Mesenchymal stem cell (in vitro differentiated cells and primary cell): ENCODE measurements around the gene PLA2G2E.
A peak's percentile ranks its signal among the peaks of the same experiment; 100 is the strongest.

ENCODE experiments used
- DNase-seq: peaks from one replicate; pipeline ENCODE4 v3.0.0-alpha.2; 2013
- H2AFZ ChIP-seq: one replicate; pipeline ENCODE4 v1.6.1; 2013; ENCODE audit warnings: low read depth, mild to moderate bottlenecking, control low read depth, inconsistent platforms, low read length, moderate library complexity
- H2AK5ac ChIP-seq: 2 replicates; pipeline ENCODE4 v1.6.1; 2013; ENCODE audit warnings: low read length, moderate library complexity, mild to moderate bottlenecking, inconsistent platforms; ENCODE audit not compliant: severe bottlenecking
- H2BK120ac ChIP-seq: one replicate; pipeline ENCODE4 v1.6.1; 2013; ENCODE audit warnings: low read depth, mild to moderate bottlenecking, inconsistent platforms, low read length, moderate library complexity
- H2BK12ac ChIP-seq, 2 experiments: one replicate each; pipeline ENCODE4 v1.6.1; 2013; ENCODE audit warnings: inconsistent platforms in 2 of 2, low read length in 2 of 2, mild to moderate bottlenecking in 2 of 2, moderate library complexity in 2 of 2, control low read depth in 1 of 2
- H2BK15ac ChIP-seq: one replicate; pipeline ENCODE4 v1.6.1; 2013; ENCODE audit warnings: mild to moderate bottlenecking, low read depth, inconsistent platforms; ENCODE audit not compliant: poor library complexity, severe bottlenecking
- H2BK5ac ChIP-seq: 2 replicates; pipeline ENCODE4 v1.6.1; 2013; ENCODE audit warnings: low read depth, mild to moderate bottlenecking, low read length, control low read depth, inconsistent platforms; ENCODE audit not compliant: poor library complexity, severe bottlenecking
- H3K14ac ChIP-seq, 2 experiments: one replicate each; pipeline ENCODE4 v1.6.1; 2013; ENCODE audit warnings: inconsistent platforms in 2 of 2, low read length in 2 of 2, control low read depth in 1 of 2, mild to moderate bottlenecking in 1 of 2, moderate library complexity in 1 of 2
- H3K18ac ChIP-seq, 2 experiments: one replicate each; pipeline ENCODE4 v1.6.1; 2013; ENCODE audit warnings: inconsistent platforms in 2 of 2, low read length in 2 of 2, control low read depth in 1 of 2, low read depth in 1 of 2, mild to moderate bottlenecking in 1 of 2
- H3K23ac ChIP-seq, 2 experiments: one replicate each; pipeline ENCODE4 v1.6.1; 2013; ENCODE audit warnings: inconsistent platforms in 2 of 2, low read length in 2 of 2, mild to moderate bottlenecking in 2 of 2, moderate library complexity in 2 of 2, control low read depth in 1 of 2
- H3K27ac ChIP-seq: 2 replicates; pipeline ENCODE4 v1.5.1; 2013; ENCODE audit warnings: mild to moderate bottlenecking, moderate library complexity, low read length, control low read depth, inconsistent platforms; ENCODE audit not compliant: poor library complexity, severe bottlenecking
- H3K27me3 ChIP-seq, 2 experiments: 2 replicates each; pipeline versions ENCODE4 v1.6.1 to v1.7.0; 2013; ENCODE audit warnings: low read length in 2 of 2, mild to moderate bottlenecking in 2 of 2, moderate library complexity in 2 of 2, control low read depth in 1 of 2, inconsistent platforms in 1 of 2; ENCODE audit not compliant: control insufficient read depth in 1 of 2, insufficient read depth in 1 of 2
- H3K36me3 ChIP-seq, 2 experiments: 2 replicates each; pipeline versions ENCODE4 v1.6.1 to v1.7.0; 2013; ENCODE audit warnings: low read length in 2 of 2, control low read depth in 1 of 2, inconsistent platforms in 1 of 2, low read depth in 1 of 2, mild to moderate bottlenecking in 1 of 2; ENCODE audit not compliant: insufficient read depth in 2 of 2, control insufficient read depth in 1 of 2
- H3K4ac ChIP-seq, 2 experiments: one replicate each; pipeline ENCODE4 v1.6.1; 2013; ENCODE audit warnings: inconsistent platforms in 2 of 2, low read length in 2 of 2, mild to moderate bottlenecking in 2 of 2, moderate library complexity in 2 of 2, control low read depth in 1 of 2, low read depth in 1 of 2
- H3K4me1 ChIP-seq: 2 replicates; pipeline ENCODE4 v1.6.1; 2013; ENCODE audit warnings: low read depth, low read length, control low read depth; ENCODE audit not compliant: control insufficient read depth, insufficient read depth
- H3K4me2 ChIP-seq: 2 replicates; pipeline ENCODE4 v1.6.1; 2013; ENCODE audit warnings: low read length, mild to moderate bottlenecking, inconsistent platforms; ENCODE audit not compliant: poor library complexity, severe bottlenecking
- H3K4me3 ChIP-seq, 2 experiments: 2 replicates each; pipeline versions ENCODE4 v1.5.1 to v1.7.0; 2013; ENCODE audit warnings: low read length in 2 of 2, mild to moderate bottlenecking in 2 of 2, control low read depth in 1 of 2, low read depth in 1 of 2; ENCODE audit not compliant: insufficient read depth in 1 of 2
- H3K79me1 ChIP-seq: replicated peaks from 2 replicates; pipeline ENCODE4 v1.6.1; 2013; ENCODE audit warnings: mild to moderate bottlenecking, control low read depth, low read length, inconsistent platforms; ENCODE audit not compliant: poor library complexity, severe bottlenecking
- H3K9ac ChIP-seq: 2 replicates; pipeline ENCODE4 v1.7.0; 2013; ENCODE audit warnings: mild to moderate bottlenecking, low read length, moderate library complexity
- H3K9me3 ChIP-seq: 2 replicates; pipeline ENCODE4 v1.7.0; 2013; ENCODE audit warnings: mild to moderate bottlenecking, low read length; ENCODE audit not compliant: control insufficient read depth
- H4K8ac ChIP-seq: one replicate; pipeline ENCODE4 v1.6.1; 2013; ENCODE audit warnings: inconsistent platforms, mild to moderate bottlenecking, low read length, moderate library complexity
- H4K91ac ChIP-seq: one replicate; pipeline ENCODE4 v1.6.1; 2013; ENCODE audit warnings: mild to moderate bottlenecking, low read length, inconsistent platforms
- WGBS: methylation state at CpG from one replicate; pipeline ENCODE4 v1.1.7; 2013; ENCODE audit warnings: mixed read lengths; 5-methylcytosine and 5-hydroxymethylcytosine counted together

The PLA2G2E gene

DNA sequence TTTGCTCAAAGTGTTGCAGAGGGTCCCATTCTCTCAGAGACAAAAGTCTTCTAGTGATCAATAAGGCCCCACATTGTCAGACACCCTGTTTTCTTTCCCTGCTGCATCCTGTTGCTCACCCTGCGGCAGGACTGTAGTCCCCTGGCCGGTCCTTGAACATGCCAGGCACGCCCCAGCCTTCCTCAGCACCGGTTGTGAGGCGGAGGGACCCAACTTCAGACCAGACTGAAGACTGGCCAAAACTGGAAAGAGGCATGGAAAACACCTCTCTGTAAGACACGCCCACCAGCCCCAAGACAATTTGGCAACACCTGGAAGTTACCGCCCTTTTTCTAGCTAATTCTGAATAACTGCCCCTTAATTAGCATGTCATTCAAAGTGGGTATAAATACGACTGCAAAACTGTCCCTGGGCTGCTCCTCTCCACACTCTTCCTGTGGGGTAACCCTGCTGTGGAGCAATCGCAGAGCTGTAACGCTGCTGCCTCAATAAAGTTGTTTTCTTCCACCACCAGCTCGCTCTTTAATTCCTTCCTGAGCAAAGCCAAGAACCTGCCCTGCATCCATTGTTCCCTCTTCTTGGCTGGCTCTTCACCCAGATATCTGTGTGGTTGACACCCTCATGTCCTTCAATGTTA, 32.2 kb upstream of the PLA2G2E start:
- H3K4me2 ChIP-seq: no peak overlapping the region
- no peak overlapping the region for H2AK5ac ChIP-seq
- no peak for DNase-seq
- H3K4me3 ChIP-seq: no peak overlapping the region
- H3K79me1 ChIP-seq: no peaks in the 10 kb centered on the region
- no peak overlapping the region for H3K9ac ChIP-seq
- H3K14ac ChIP-seq: no peak overlapping the region
- H3K4ac ChIP-seq: no peak overlapping the region
- H2BK5ac ChIP-seq: no peak overlapping the region
- H4K8ac ChIP-seq: no peak overlapping the region
- no peaks in the 10 kb centered on the region for H3K36me3 ChIP-seq
- 79% methylated on average over 11 of the region's 11 CpGs for WGBS
- no peak overlapping the region for H2BK12ac ChIP-seq
- H3K4me1 ChIP-seq: no peaks in the 10 kb centered on the region
- no peak overlapping the region for H2BK15ac ChIP-seq
- peaks cover 17% of the 10 kb centered on the region for H3K9me3 ChIP-seq
- H4K91ac ChIP-seq: no peak overlapping the region
- H3K27me3 ChIP-seq: peaks cover 13 to 54% of the 10 kb centered on the region in 2 experiments
- H3K18ac ChIP-seq: no peak overlapping the region
- no peak overlapping the region for H3K23ac ChIP-seq
- no peak overlapping the region for H3K27ac ChIP-seq
- H2AFZ ChIP-seq: no peak overlapping the region
- no peak overlapping the region for H2BK120ac ChIP-seq

DNA sequence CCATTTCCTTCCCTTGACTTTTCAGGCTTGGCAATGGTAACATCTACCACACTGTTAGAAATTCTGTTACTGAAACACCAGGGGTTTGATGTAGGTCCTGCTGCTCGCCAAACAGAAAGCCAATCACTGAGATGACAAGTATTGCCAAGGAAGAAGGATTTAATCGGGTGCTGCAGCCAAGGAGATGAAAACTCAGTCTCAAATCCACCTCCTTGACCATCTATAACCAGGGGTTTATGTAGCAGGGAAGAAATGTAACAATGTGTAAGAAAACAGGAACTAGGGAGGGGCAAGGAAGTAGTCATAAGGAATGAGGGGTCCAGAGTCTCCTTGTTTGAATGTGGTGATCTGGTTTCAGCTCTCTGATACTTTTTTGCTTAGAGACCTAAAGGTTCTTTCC, 30.6 kb upstream of the PLA2G2E start:
- Histone ChIP-seq H4K8ac (no peak overlapping the region), H3K4me2 (no peak overlapping the region), H2BK15ac (no peak overlapping the region), H3K9ac (no peak overlapping the region), H2BK5ac (no peak overlapping the region), H3K79me1 (no peaks in the 10 kb centered on the region), H3K27ac (no peak overlapping the region), H3K23ac (no peak overlapping the region), H2BK12ac (no peak overlapping the region), H3K4me1 (no peaks in the 10 kb centered on the region), H3K27me3 (peaks cover 13 to 47% of the 10 kb centered on the region in 2 experiments), H3K9me3 (peaks cover 17% of the 10 kb centered on the region), H3K36me3 (no peaks in the 10 kb centered on the region), H2BK120ac (no peak overlapping the region), H2AFZ (no peak overlapping the region), H3K4me3 (no peak overlapping the region), H3K14ac (no peak overlapping the region), H3K18ac (no peak overlapping the region), H4K91ac (no peak overlapping the region), H2AK5ac (no peak overlapping the region), H3K4ac (no peak overlapping the region)
- 100% methylated on average over 1 of the region's 2 CpGs for WGBS
- no peak for DNase-seq

DNA sequence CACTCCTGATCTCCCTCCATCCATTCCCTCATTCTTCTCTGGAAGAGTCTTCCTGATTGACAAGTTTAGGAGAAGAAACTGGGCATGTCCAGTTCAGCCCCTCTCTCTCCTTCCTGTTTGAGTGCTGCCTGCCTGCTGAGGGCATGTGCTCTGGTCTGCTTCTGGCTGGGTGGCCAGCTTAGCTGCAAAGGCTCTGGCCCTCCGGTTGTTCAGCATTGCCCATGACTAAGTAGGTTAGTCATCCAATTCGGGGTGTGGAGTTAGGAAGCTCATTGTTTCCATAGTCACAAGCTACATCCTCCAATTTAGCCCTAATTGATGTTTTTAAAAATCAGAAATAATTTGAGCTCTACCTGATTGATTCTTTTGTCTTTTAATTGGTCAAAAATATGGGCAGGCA, 25.6 kb upstream of the PLA2G2E start:
- no peak overlapping the region for H2AFZ ChIP-seq

DNA sequence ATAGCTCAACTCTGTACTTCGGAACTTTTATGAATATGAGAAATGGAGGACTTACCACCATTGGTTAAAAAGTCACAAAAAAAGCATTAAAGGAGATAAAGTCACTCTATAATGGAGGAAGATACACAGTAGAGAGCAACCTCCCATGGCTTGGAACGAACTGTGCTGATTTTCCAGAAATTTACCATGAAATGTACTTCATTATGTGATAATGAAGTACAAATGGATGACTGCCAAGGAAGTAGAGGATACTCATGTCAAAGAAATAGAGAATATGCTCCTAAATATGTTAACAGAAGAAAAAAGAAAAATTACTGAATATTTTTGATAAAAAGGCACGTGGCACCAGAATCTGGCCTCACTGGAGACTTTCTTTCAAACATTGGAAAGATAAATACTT, 23.6 kb upstream of the PLA2G2E start:
- H4K91ac ChIP-seq: no peak overlapping the region
- H3K27ac ChIP-seq: no peak overlapping the region
- no peak overlapping the region for H4K8ac ChIP-seq
- H3K4ac ChIP-seq: no peak overlapping the region
- H3K4me3 ChIP-seq: no peak overlapping the region
- H2BK15ac ChIP-seq: no peak overlapping the region
- 81% methylated on average over 1 of the region's 3 CpGs for WGBS
- no peak overlapping the region for H3K23ac ChIP-seq
- H3K4me2 ChIP-seq: no peak overlapping the region
- H2BK5ac ChIP-seq: no peak overlapping the region
- H3K4me1 ChIP-seq: no peaks in the 10 kb centered on the region
- peaks cover 0 to 15% of the 10 kb centered on the region in 2 experiments for H3K27me3 ChIP-seq
- H3K9me3 ChIP-seq: no peaks in the 10 kb centered on the region
- no peaks in the 10 kb centered on the region for H3K36me3 ChIP-seq
- H2BK120ac ChIP-seq: no peak overlapping the region
- H2AK5ac ChIP-seq: no peak overlapping the region
- H3K14ac ChIP-seq: no peak overlapping the region
- no peak overlapping the region for H2AFZ ChIP-seq
- DNase-seq: no peak
- H3K79me1 ChIP-seq: no peaks in the 10 kb centered on the region
- H2BK12ac ChIP-seq: no peak overlapping the region
- H3K18ac ChIP-seq: no peak overlapping the region
- no peak overlapping the region for H3K9ac ChIP-seq

More for the DNA sequence above, 25.6 kb upstream of the PLA2G2E start:
- no CpG with 5 or more reads among the region's 2 CpGs for WGBS
- no peak overlapping the region for H3K23ac ChIP-seq
- H4K8ac ChIP-seq: no peak overlapping the region
- H3K27ac ChIP-seq: no peak overlapping the region
- H2BK120ac ChIP-seq: no peak overlapping the region
- peaks cover 6% of the 10 kb centered on the region for H3K9me3 ChIP-seq
- no peak overlapping the region for H3K18ac ChIP-seq
- peaks cover 9 to 12% of the 10 kb centered on the region in 2 experiments for H3K27me3 ChIP-seq
- no peaks in the 10 kb centered on the region for H3K79me1 ChIP-seq
- H2BK15ac ChIP-seq: no peak overlapping the region
- no peak overlapping the region for H2BK12ac ChIP-seq
- H2AK5ac ChIP-seq: no peak overlapping the region
- no peaks in the 10 kb centered on the region for H3K36me3 ChIP-seq
- peak overlapping the region; percentile 52 for H3K9ac ChIP-seq
- H3K14ac ChIP-seq: no peak overlapping the region
- H3K4me2 ChIP-seq: no peak overlapping the region
- no peak overlapping the region for H4K91ac ChIP-seq
- H3K4me3 ChIP-seq: no peak overlapping the region
- no peak overlapping the region for H3K4ac ChIP-seq
- peak; percentile 46 for DNase-seq
- H2BK5ac ChIP-seq: no peak overlapping the region
- no peaks in the 10 kb centered on the region for H3K4me1 ChIP-seq
